ENCODE data around the gene CBX4. TPM values are rescaled to one million over a fixed set of nuclear protein-coding genes. Genes with fewer than 3 reads are reported as not detected.

Gene CBX4
- total and polyA plus RNA-seq, 2 of the 13 experiments (the other 11 are each of a cell fraction or from before 2014, with no cell fraction given): 25.8 to 50.8 TPM

DNA sequence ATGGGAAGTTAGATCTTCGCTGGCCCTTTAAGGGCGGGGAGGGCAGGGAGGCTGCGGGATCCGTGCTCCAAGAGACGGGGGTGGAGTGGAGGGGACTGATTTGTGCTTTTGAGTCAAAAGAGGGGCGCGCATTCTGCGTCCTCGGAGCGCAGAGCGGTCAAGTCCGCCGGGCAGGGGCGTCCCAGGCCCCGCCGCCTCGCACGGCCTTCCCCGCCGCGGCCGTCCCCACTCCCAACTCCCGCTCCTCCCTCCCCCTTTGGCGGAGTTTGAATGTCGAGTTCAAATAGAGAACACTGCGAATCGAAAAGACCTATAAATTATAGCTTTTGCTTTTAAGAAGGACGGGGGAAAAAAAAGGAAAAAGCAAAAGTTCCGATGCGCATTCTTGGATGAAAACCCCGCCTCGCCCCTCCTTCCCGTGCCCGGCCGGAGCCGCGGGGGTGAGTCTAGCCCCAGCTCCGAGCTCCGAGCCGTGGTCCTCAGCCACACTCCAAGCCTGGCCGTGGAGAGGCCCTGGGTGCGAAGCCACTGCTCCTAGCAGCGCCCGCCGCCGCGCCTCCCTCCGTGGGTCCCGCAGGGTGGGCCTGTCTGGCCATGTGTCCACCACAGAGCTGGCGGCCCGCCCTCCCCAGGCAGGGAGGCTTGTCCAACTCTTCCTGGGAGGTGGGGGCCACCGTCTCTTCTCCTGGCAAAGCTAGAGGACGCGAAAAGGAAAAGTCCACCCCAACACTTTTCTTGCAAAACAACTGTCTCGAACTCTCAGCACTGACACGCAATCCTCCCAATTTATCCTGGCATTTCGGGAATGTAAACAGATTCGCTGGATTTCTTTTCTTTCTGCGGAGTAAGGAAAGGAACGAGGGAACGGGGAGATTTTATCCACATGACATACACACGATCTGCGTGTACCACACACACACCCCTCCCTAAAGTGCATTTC lies 46.0 kb downstream of the CBX4 start (continued):
- TF ChIP-seq ZFP91 (CRISPR knock-in tag; IDR thresholded peaks at IDR 0.05; ENCODE audit: borderline replicate concordance): peak; percentile 88
- peak; percentile 89 for TF ChIP-seq ZC3H13 (CRISPR knock-in tag; IDR thresholded peaks at IDR 0.05)
- TF ChIP-seq ZNF615 (CRISPR knock-in tag; IDR thresholded peaks at IDR 0.05; ENCODE audit: borderline replicate concordance): no peak
- no peak for TF ChIP-seq FOSL1 (CRISPR knock-in tag; IDR thresholded peaks at IDR 0.05; ENCODE audit: borderline replicate concordance)
- no peak for TF ChIP-seq ZSCAN31 (CRISPR knock-in tag; IDR thresholded peaks at IDR 0.05; ENCODE audit: low read depth)
- TF ChIP-seq, protein P1, sequence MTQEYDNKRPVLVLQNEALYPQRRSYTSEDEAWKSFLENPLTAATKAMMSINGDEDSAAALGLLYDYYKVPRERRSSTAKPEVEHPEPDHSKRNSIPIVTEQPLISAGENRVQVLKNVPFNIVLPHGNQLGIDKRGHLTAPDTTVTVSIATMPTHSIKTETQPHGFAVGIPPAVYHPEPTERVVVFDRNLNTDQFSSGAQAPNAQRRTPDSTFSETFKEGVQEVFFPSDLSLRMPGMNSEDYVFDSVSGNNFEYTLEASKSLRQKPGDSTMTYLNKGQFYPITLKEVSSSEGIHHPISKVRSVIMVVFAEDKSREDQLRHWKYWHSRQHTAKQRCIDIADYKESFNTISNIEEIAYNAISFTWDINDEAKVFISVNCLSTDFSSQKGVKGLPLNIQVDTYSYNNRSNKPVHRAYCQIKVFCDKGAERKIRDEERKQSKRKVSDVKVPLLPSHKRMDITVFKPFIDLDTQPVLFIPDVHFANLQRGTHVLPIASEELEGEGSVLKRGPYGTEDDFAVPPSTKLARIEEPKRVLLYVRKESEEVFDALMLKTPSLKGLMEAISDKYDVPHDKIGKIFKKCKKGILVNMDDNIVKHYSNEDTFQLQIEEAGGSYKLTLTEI (CRISPR knock-in tag; conservative IDR thresholded peaks at IDR 0.05): no peak
- TF ChIP-seq SIN3A (IDR thresholded peaks at IDR 0.05; ENCODE audit: borderline replicate concordance, low read depth, low read length): no peak
- TF ChIP-seq RBM22 (optimal IDR thresholded peaks at IDR 0.05; ENCODE audit: low read length): peak; percentile 62
- TF ChIP-seq KLF11 (CRISPR knock-in tag; IDR thresholded peaks at IDR 0.05): no peak
- no peak for TF ChIP-seq NKX3-1 (CRISPR knock-in tag; IDR thresholded peaks at IDR 0.05)
- no peak for TF ChIP-seq ZNF749 (CRISPR knock-in tag; IDR thresholded peaks at IDR 0.05; ENCODE audit: borderline replicate concordance)
- TF ChIP-seq HNRNPK (IDR thresholded peaks at IDR 0.05; ENCODE audit: low read depth, low read length, poor library complexity, severe bottlenecking): peak; percentile 7
- TF ChIP-seq ZNF777 (CRISPR knock-in tag; IDR thresholded peaks at IDR 0.05): no peak
- TF ChIP-seq ZNF543 (CRISPR knock-in tag; IDR thresholded peaks at IDR 0.05): no peak
- peak; percentile 22 for TF ChIP-seq AGO1 (IDR thresholded peaks at IDR 0.05; ENCODE audit: low read depth, low read length, poor library complexity, severe bottlenecking)
- TF ChIP-seq HMGXB4 (CRISPR knock-in tag; IDR thresholded peaks at IDR 0.05; ENCODE audit: borderline replicate concordance in 1 of 2, low read depth in 1 of 2): no peak
- TF ChIP-seq AGO2 (optimal IDR thresholded peaks at IDR 0.05; ENCODE audit: low read depth, low read length): peak; percentile 95
- no peak for TF ChIP-seq NCOA2 (CRISPR knock-in tag; IDR thresholded peaks at IDR 0.05)
- 0 out of 2 replicates have a peak, but pooled peaks have one; percentile 35 for TF ChIP-seq BRD4 (CRISPR knock-in tag; IDR thresholded peaks at IDR 0.05)
- no peak for TF ChIP-seq ZZZ3 (CRISPR knock-in tag; IDR thresholded peaks at IDR 0.05; ENCODE audit: borderline replicate concordance)
- no peak for TF ChIP-seq NONO (IDR thresholded peaks at IDR 0.05)
- TF ChIP-seq NONO (CRISPR knock-in tag; conservative IDR thresholded peaks at IDR 0.05): 0 out of 2 replicates have a peak, but pooled peaks have one; percentile 29
